ENCODE measurements around the gene RGS12.

RGS12 gene

GRCh38 chr4:3255611-3256186 lies 37.1 kb upstream of the RGS12 start:
- no peak for DNase-seq

- DNase-seq: no peak
Observed at GRCh38 chr4:3256230-3257102, 36.4 kb upstream of the RGS12 start.

- no peak for DNase-seq
Observed at GRCh38 chr4:3257103-3257555, 35.7 kb upstream of the RGS12 start.

GRCh38 chr4:3257556-3258482 lies 35.0 kb upstream of the RGS12 start:
- no peak for DNase-seq

GRCh38 chr4:3261411-3262207 lies 31.2 kb upstream of the RGS12 start:
- DNase-seq: no peak

DNA sequence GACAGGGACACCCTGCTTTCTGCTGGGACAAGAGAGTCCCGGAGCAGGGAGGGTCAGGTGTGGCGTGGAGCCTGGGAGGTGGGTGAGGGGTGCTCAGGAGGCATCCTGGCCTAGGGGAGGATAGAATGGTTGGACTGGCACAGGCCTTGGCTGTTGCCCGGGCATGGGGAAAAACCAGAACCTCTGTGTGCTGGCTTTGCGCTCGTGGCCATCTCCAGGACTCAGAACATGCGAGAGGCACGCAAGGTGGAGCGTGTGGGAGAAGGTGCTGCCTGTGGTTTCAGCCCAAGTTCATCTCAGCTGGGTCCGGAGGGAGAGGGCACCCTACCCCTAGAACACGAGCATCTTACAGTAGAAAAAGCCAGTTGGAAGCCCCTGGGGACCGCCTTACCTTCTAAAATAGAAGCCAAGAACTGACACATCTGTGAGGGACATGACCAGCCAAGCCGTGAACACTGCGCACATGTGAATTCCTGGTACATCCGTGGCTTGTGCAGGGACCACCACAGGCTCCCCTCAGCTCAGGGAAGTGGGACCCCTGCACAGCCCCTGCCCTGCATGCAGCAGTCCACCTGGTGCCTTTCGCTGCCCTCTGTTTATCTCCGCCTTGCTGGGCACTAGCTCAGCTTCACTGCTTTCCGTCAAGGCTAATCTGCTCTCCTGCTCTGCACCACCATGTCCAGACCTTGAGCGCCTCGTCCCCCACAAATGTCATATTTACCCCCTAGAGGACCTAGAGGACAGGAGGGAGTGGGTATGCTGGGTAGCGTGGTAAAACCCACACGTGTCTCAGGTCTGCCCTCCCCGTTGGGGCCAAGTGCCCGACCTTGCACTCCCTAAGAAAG lies 30.4 kb upstream of the RGS12 start:
- no peak for DNase-seq

- no peak for DNase-seq
Observed at GRCh38 chr4:3263053-3263875, 29.6 kb upstream of the RGS12 start.

DNA sequence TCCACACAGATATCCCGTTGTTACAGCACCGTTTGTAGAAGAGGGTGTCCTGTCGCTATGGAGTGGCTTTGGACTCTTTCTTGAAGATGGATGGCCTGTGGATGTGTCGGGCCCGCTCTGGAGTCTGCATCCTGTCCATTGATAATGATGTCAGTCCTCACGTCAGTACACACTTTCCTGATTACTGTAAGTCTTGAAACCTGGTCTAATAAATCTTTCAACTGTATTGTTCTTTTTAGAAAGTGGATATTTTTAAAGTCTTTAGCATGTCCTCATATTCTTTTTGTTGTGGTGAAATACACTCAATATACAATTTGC lies 29.0 kb upstream of the RGS12 start:
- no peak for DNase-seq

GRCh38 chr4:3266076-3266475 lies 26.7 kb upstream of the RGS12 start:
- DNase-seq: no peak

DNA sequence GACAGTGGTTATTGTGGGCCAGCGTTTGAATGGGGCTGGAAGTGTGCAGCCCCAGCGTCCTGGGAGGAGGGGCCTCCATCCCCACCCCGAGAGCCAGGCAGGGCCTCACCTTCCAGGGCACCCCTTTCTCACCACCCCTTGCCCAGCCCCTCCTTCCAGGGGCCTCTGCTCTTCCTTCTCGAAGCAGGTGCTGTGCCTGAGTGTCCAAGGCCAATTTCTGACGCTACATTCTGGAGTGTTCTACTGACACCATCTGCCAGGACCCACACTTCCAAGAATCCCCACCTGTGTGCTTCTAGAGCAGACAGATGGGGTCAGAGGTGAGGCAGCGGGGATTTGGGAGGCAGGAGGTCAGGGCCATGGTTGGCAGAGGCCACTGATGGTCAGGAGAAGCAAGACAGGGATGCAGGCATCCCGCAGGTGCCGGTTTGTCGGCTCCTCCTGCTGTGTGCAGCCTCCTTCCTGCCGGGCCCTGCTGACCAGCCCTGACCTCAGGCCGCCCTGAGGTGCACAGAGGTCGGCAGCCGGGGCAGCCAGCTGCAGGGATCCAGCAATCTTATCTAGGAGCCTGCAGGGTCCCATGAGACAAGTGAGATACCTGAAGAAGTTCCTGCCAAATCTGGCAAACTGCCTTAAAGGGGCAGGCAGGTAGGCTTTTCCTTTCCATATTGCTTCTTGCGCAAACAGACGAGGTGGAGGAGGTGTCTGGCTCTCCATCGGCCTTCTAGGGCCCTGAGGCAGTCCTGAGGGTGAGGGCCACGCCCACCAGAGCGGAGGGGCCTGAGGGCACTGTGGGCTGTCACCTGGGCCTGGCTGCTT lies 25.0 kb upstream of the RGS12 start:
- DNase-seq: no peak

DNA sequence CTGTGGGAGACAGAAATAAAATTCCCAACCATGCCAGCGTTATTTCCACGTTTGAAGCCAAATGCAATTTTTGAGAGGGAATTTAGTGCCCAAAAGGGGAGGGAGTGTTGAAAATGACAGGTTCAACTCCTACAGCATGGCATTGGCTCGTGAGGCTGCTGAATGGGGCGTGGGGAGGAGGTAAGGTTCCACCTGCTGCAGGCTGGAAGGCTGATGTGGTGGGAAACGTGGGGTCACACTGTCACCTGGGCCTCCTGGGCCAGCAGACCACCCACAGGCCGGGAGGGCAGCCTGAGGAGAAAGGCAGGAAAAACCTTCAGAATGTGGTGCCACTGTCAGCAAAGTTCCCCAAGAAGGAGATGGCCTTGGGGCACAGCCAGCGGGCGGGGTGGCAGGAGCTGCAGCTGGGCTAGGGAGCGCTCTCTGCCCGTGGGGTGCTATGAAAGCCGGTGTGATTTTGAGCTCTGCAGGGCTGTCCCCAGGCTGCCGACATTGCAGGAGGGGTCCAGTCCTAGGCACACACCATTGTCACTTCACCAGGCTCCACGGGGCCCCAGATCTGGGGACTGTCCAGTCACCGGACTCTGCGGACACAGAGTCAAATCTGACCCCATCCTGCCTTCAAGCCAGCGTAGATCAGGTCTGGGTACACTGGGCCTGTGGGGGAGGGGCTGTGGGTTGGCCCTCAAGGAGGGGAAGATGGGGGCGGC lies 24.3 kb upstream of the RGS12 start:
- no peak for DNase-seq

DNA sequence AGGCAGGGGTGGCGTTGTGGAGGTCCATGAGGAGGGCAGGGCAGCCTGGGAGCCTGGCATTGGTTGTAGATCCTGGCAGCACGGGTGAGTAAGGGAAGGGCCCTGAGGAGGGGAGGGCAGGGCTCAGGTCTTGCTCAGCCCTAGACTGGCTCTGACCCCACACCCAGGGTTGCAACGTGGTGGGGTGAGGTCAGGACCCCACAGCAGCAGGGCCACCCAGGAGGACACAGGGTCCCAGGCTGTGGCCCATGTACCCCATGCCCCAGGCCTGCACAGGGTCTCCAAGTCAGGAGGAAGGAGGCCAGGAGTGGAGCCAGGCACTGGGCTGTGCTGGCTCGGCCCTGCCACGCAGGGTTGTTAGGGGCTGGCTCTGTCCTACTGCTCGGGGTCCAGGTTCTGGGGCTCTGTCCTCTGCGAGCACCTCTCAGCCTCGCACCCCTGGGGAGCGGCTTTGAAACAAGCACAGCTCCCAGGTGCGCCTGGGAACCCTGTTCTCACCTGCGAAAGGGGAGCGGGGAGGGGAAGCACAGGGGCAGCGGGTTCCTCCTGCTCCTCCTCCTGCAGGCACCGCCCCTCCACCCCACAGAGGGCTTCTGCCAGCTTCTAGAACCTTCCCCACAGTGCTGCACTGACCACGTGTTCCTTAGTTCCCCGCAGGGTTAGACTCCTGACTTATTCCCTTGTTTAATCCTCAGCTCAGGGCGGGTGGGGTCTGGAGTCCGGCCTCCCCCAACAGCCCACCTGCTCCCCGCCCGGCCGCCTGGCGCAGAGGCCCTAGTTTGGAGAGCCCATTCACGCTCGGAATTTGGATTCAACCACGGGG lies 23.5 kb upstream of the RGS12 start:
- no peak for DNase-seq

DNA sequence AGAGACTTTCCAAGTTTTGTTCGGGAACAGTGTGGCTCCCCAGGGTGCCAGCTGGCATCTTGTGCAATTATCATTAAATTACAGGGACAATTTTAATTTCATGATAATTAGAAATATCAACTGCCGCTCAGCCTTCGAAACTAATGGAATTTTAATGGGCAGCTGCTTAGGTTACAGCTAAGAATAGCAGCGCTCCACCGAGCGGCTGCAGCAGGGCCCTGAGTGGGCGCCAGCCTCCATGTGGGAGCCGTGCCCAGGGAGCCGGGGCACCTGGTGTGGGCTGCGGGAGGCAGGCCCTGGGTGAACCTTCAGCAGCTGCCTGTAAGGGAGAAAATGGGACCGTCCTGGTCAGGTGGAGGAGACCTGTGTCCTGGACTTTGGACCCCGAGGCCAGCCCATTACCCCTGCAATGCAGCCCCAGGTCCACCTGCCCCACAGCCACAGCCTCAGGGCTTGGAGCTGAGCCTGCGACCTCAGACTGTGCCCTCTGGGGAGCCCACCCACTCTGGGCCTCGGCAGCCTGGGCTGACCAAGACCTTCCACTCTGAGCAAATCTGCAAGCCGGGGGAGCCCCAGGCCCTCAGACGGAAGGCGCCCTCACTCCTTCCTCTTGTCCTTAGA lies 22.7 kb upstream of the RGS12 start:
- DNase-seq: no peak

- DNase-seq: no peak
Observed at GRCh38 chr4:3271131-3271530, 21.7 kb upstream of the RGS12 start.

DNA sequence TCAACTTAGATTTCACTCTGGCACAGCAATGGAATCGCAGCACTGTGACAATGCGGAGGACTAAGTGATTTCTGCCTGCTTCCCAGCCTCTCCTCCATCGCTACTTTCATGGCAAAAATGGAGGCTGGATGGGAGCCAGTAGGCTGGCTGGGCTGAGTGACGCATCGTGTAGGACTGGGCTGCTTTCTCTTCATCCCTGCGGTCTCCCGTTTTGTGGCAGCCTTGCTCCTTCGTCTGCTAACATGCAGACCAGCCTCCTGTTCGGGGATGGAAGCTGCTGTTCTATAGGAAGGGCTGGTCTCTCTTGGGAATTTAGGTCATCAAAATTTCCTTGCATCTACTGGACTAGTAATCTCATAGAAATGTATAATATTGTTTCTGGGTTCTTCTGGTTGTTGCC lies 15.8 kb upstream of the RGS12 start:
- no peak for DNase-seq

GRCh38 chr4:3280466-3280865 lies 12.4 kb upstream of the RGS12 start:
- no peak for DNase-seq

- no peak for DNase-seq
Observed at GRCh38 chr4:3283483-3283882, 9.3 kb upstream of the RGS12 start.

GRCh38 chr4:3283916-3284315 lies 8.9 kb upstream of the RGS12 start:
- DNase-seq: no peak
